ENCODE results near the gene NPDC1.

The NPDC1 gene

GRCh38 chr9:137075275-137075775 lies 29.3 kb upstream of the NPDC1 start:
- TF ChIP-seq FOXM1 (IDR thresholded peaks at IDR 0.05; ENCODE audit: borderline replicate concordance, low read depth) (no peak), RAD21 (IDR thresholded peaks at IDR 0.05; ENCODE audit: low read depth) (no peak), EP300 (IDR thresholded peaks at IDR 0.05; ENCODE audit: borderline replicate concordance) (no peak), CEBPB (IDR thresholded peaks at IDR 0.05) (peak; percentile 72)

GRCh38 chr9:137074657-137075274 lies 28.8 kb upstream of the NPDC1 start:
- TF ChIP-seq RAD21 (IDR thresholded peaks at IDR 0.05; ENCODE audit: low read depth): no peak
- TF ChIP-seq USF1 (IDR thresholded peaks at IDR 0.05): no peak
- TF ChIP-seq ZBTB7A (IDR thresholded peaks at IDR 0.05; ENCODE audit: low read depth): no peak
- TF ChIP-seq REST (IDR thresholded peaks at IDR 0.05; ENCODE audit: low read depth): no peak
- no peak for TF ChIP-seq CEBPB (IDR thresholded peaks at IDR 0.05)
- no peak for TF ChIP-seq FOXM1 (IDR thresholded peaks at IDR 0.05; ENCODE audit: borderline replicate concordance, low read depth)

GRCh38 chr9:137073992-137074399 lies 28.0 kb upstream of the NPDC1 start:
- no peak for TF ChIP-seq CREB1 (IDR thresholded peaks at IDR 0.05; ENCODE audit: low read depth)
- TF ChIP-seq TEAD4 (IDR thresholded peaks at IDR 0.05): no peak
- no peak for TF ChIP-seq EGR1 (IDR thresholded peaks at IDR 0.05)
- TF ChIP-seq TAF1 (IDR thresholded peaks at IDR 0.05; ENCODE audit: low read depth): no peak
- no peak for TF ChIP-seq USF1 (IDR thresholded peaks at IDR 0.05)
- TF ChIP-seq ZBTB7A (IDR thresholded peaks at IDR 0.05; ENCODE audit: low read depth): no peak
- no peak for TF ChIP-seq CEBPB (IDR thresholded peaks at IDR 0.05)
- no peak for TF ChIP-seq EP300 (IDR thresholded peaks at IDR 0.05; ENCODE audit: borderline replicate concordance)

- TF ChIP-seq EGR1 (IDR thresholded peaks at IDR 0.05): no peak
- TF ChIP-seq TEAD4 (IDR thresholded peaks at IDR 0.05): no peak
- no peak for TF ChIP-seq TAF1 (IDR thresholded peaks at IDR 0.05; ENCODE audit: low read depth)
Observed at GRCh38 chr9:137071282-137071681, 25.3 kb upstream of the NPDC1 start.

GRCh38 chr9:137070906-137071275 lies 24.9 kb upstream of the NPDC1 start:
- TF ChIP-seq FOXM1 (IDR thresholded peaks at IDR 0.05; ENCODE audit: borderline replicate concordance, low read depth) (no peak), USF1 (IDR thresholded peaks at IDR 0.05) (no peak), CEBPB (IDR thresholded peaks at IDR 0.05) (no peak), TCF12 (IDR thresholded peaks at IDR 0.05; ENCODE audit: low read depth) (no peak), TAF1 (IDR thresholded peaks at IDR 0.05; ENCODE audit: low read depth) (no peak), MAX (IDR thresholded peaks at IDR 0.05) (no peak), TEAD4 (IDR thresholded peaks at IDR 0.05) (no peak)

GRCh38 chr9:137070201-137070905 lies 24.4 kb upstream of the NPDC1 start, which contains the start of gene SAPCD2:
Gene SAPCD2, minus strand, starts transcription at chr9:137070557. Its CDS starts 97 bp downstream, at chr9:137070460.
- no peak for TF ChIP-seq RAD21 (IDR thresholded peaks at IDR 0.05; ENCODE audit: low read depth)
- peak; percentile 75 for TF ChIP-seq MAX (IDR thresholded peaks at IDR 0.05)
- no peak; the same call in 1 of the 2 replicates for TF ChIP-seq USF1 (IDR thresholded peaks at IDR 0.05)
- TF ChIP-seq CEBPB (IDR thresholded peaks at IDR 0.05): no peak
- TF ChIP-seq TEAD4 (IDR thresholded peaks at IDR 0.05): peak; percentile 11; the same call in 1 of the 2 replicates
- TF ChIP-seq EGR1 (IDR thresholded peaks at IDR 0.05): no peak
- 0 out of 2 replicates have a peak, but pooled peaks have one; percentile 36 for TF ChIP-seq EP300 (IDR thresholded peaks at IDR 0.05; ENCODE audit: borderline replicate concordance)
- peak; percentile 48; the same call in 1 of the 2 replicates for TF ChIP-seq YY1 (IDR thresholded peaks at IDR 0.05; ENCODE audit: low read depth)
- TF ChIP-seq REST (IDR thresholded peaks at IDR 0.05; ENCODE audit: low read depth): no peak
- peak; percentile 64; the same call in 1 of the 2 replicates for TF ChIP-seq FOXM1 (IDR thresholded peaks at IDR 0.05; ENCODE audit: borderline replicate concordance, low read depth)
- no peak for TF ChIP-seq TAF1 (IDR thresholded peaks at IDR 0.05; ENCODE audit: low read depth)
- no peak for TF ChIP-seq ZBTB7A (IDR thresholded peaks at IDR 0.05; ENCODE audit: low read depth)
- peak; percentile 74 for TF ChIP-seq TCF12 (IDR thresholded peaks at IDR 0.05; ENCODE audit: low read depth)
- TF ChIP-seq NFIC (IDR thresholded peaks at IDR 0.05): no peak; the same call in 1 of the 2 replicates
- 0 out of 2 replicates have a peak, but pooled peaks have one; percentile 37 for TF ChIP-seq CREB1 (IDR thresholded peaks at IDR 0.05; ENCODE audit: low read depth)

Measured in Ishikawa (cell line).